ENCODE measurements around the gene HINFP.

HINFP gene

GRCh38 chr11:119144825-119145486 lies 23.6 kb downstream of the HINFP start:
- ATAC-seq (ENCODE audit: low read depth) (peak; percentile 86), DNase-seq (ENCODE audit: low spot score) (no peak)
- TF ChIP-seq CTCF (IDR thresholded peaks at IDR 0.05; ENCODE audit: poor library complexity, severe bottlenecking): peak; percentile 63
- H3K9me3 ChIP-seq (ENCODE audit: severe bottlenecking): no peaks in the 10 kb centered on the region
- no peak overlapping the region for H3K4me3 ChIP-seq (ENCODE audit: severe bottlenecking)
- H3K27me3 ChIP-seq (ENCODE audit: insufficient read depth, poor library complexity, severe bottlenecking): no peaks in the 10 kb centered on the region
- H3K27ac ChIP-seq (ENCODE audit: poor library complexity, severe bottlenecking): no peak overlapping the region
- H3K36me3 ChIP-seq (ENCODE audit: low read depth): no peaks in the 10 kb centered on the region
- no peaks in the 10 kb centered on the region for H3K4me1 ChIP-seq (ENCODE audit: insufficient read depth, poor library complexity, severe bottlenecking)

GRCh38 chr11:119145551-119145950 lies 24.2 kb downstream of the HINFP start:
- ATAC-seq (ENCODE audit: low read depth) (no peak), DNase-seq (ENCODE audit: low spot score) (no peak)
- no peaks in the 10 kb centered on the region for H3K27me3 ChIP-seq (ENCODE audit: insufficient read depth, poor library complexity, severe bottlenecking)
- no peak for TF ChIP-seq CTCF (IDR thresholded peaks at IDR 0.05; ENCODE audit: poor library complexity, severe bottlenecking)
- no peaks in the 10 kb centered on the region for H3K36me3 ChIP-seq (ENCODE audit: low read depth)
- no peaks in the 10 kb centered on the region for H3K9me3 ChIP-seq (ENCODE audit: severe bottlenecking)
- H3K4me1 ChIP-seq (ENCODE audit: insufficient read depth, poor library complexity, severe bottlenecking): no peaks in the 10 kb centered on the region
- H3K4me3 ChIP-seq (ENCODE audit: severe bottlenecking): no peak overlapping the region
- H3K27ac ChIP-seq (ENCODE audit: poor library complexity, severe bottlenecking): no peak overlapping the region

GRCh38 chr11:119147604-119148333 lies 26.4 kb downstream of the HINFP start:
- no peaks in the 10 kb centered on the region for H3K36me3 ChIP-seq (ENCODE audit: low read depth)
- no peak overlapping the region for H3K27ac ChIP-seq (ENCODE audit: poor library complexity, severe bottlenecking)
- TF ChIP-seq CTCF (IDR thresholded peaks at IDR 0.05; ENCODE audit: poor library complexity, severe bottlenecking): no peak
- ATAC-seq (ENCODE audit: low read depth) (no peak), DNase-seq (ENCODE audit: low spot score) (no peak)
- H3K27me3 ChIP-seq (ENCODE audit: insufficient read depth, poor library complexity, severe bottlenecking): no peaks in the 10 kb centered on the region
- H3K4me1 ChIP-seq (ENCODE audit: insufficient read depth, poor library complexity, severe bottlenecking): no peaks in the 10 kb centered on the region
- H3K9me3 ChIP-seq (ENCODE audit: severe bottlenecking): no peaks in the 10 kb centered on the region
- no peak overlapping the region for H3K4me3 ChIP-seq (ENCODE audit: severe bottlenecking)

GRCh38 chr11:119148720-119149017 lies 27.3 kb downstream of the HINFP start:
- H3K9me3 ChIP-seq (ENCODE audit: severe bottlenecking): no peaks in the 10 kb centered on the region
- H3K4me1 ChIP-seq (ENCODE audit: insufficient read depth, poor library complexity, severe bottlenecking): no peaks in the 10 kb centered on the region
- no peak overlapping the region for H3K27ac ChIP-seq (ENCODE audit: poor library complexity, severe bottlenecking)
- no peaks in the 10 kb centered on the region for H3K27me3 ChIP-seq (ENCODE audit: insufficient read depth, poor library complexity, severe bottlenecking)
- no peak for DNase-seq (ENCODE audit: low spot score)
- peak overlapping the region; percentile 37 for H3K4me3 ChIP-seq (ENCODE audit: severe bottlenecking)
- no peak for ATAC-seq (ENCODE audit: low read depth)
- TF ChIP-seq CTCF (IDR thresholded peaks at IDR 0.05; ENCODE audit: poor library complexity, severe bottlenecking): no peak
- H3K36me3 ChIP-seq (ENCODE audit: low read depth): no peaks in the 10 kb centered on the region
